ENCODE data around the gene SHOC1.
"Not testable (repeated sequence)": the region's sequence is repeated elsewhere in the genome, so short reads cannot be mapped to it uniquely, and the experiment has no call there.

The SHOC1 gene

DNA sequence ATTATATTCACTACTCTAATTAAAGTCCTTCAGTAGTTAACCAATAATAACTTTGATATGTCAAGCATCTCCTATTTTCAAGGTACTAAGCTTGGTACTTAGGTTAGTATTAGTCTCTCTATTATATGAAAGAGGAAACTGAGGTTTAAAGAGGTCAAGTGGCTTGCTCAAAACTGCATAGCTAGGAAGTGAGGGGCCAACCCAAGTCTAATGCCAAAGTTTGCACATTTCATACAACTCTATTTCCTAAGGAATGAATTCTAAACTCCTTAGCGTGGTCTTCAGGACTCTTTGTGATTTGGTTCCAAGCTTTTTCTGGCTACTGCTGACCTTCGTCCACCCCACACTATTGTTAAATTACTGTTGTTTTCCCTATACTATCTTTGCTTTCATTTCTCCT lies 9.9 kb upstream of the SHOC1 start:
- no peak for FAIRE-seq

DNA sequence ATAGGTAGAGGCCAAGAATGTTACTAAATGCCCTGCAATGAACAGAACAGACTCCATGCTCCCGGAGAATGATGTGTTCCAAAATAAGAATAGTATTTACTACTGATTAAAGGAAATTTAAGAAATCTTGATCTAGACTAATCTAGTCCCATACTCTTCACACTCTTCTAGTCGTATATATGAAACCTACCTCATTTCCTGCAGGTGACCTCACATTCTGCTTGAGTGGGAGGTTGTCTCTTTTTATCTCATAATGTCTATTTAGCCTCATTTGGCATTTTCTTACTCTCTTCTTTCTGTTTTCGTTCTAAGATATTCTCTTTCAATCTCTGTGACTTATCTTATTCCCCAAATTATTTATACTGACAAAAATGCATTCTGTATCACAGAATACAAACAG lies 9.2 kb upstream of the SHOC1 start:
- FAIRE-seq, result no peak

DNA sequence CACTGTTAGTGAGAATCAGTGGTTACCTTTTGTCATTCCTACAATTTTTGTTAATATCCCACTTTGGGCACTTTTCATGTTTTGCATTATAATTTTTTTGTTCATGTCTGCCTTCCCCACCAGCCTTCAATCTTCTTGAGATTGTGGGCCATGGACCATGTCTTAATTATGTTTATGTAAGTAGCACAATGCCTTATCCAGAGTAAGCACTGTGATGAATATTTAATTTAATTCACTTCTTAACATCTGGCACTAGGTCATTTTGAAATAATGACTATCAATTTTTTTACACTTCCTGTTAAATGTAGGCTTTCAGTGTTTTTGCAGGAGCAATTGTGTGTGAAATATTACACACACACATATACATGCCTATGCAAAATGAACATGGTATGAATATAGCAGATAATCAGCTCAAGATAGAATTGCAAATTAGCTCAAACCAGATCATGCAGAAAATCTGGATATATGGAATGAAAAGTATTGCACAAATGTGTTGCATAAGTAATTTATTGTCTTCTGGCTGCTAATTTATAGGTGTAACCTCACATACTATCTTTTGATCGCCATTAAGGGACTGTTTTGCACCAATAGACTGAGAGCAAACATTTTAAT lies 5.3 kb upstream of the SHOC1 start:
- FAIRE-seq, result no peak

DNA sequence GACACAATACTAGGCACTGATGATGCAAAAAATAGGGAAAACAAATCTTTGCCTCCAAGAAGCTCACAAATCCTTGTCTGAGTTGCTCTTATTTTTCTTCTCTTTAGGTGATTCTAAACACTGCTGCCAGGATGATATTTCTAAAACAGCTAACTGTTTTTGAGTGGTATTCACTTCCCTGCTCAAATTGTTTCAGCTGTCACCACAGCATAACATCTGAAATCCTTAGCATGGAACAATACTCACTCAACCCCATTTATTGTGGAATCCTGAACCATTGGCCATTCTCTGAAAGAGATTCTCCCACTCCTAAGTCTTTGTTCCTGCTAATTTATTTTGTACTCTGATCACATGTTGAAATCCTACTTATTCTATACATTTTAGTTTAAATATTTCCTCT lies 4.8 kb upstream of the SHOC1 start:
- FAIRE-seq, result no peak

DNA sequence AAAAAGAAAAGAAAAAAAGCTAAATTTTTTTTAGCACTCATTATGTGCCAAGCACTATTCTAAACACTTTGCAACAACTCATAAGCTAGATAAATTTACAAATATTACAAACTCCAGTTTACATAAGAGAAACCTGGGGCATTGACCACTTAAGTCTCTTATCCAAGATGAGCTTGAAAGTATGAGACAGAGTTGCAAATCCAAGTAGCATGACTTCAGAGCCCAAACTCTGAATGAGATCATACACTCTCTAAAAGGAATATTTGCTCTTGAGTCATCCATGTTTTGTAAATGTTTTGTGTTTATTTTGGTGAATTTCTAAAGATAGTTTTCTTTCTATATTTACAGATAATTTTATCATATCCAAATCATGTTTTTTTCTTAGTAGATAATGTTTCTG lies 4.0 kb upstream of the SHOC1 start:
- FAIRE-seq, result peak; percentile 62

DNA sequence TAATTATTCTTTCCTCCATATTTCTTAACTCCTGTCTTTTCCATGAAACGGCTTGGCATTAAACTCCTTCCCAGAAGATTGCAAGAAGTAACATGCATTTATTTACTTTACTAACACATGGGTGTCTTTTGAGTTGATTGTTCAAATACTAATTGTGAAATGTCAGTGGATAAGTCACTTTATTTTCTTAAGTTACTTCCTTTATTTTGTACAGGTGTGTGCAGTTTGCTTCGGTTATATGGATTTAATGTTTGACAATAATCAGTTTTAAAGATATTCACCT lies 761 bp upstream of the SHOC1 start:
- FAIRE-seq, result no peak

DNA sequence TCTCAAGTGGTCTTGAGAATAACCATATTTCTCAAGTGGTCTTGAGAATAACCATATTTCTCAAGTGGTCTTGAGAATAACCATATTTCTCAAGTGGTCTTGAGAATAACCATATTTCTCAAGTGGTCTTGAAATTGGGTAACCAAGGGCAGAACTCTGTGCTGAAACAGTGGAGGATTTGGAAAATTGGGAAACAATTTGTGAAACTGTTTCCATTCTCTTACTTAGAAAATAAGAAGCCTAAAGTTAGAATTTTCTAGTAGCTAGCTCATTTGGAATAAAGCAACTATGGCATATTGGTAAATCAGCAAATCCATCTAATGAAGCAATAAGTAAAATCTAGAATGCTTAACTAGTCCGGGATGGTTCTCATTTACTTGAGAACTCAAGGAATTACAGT lies 2.9 kb downstream of the SHOC1 start:
- not testable (repeated sequence) for FAIRE-seq

DNA sequence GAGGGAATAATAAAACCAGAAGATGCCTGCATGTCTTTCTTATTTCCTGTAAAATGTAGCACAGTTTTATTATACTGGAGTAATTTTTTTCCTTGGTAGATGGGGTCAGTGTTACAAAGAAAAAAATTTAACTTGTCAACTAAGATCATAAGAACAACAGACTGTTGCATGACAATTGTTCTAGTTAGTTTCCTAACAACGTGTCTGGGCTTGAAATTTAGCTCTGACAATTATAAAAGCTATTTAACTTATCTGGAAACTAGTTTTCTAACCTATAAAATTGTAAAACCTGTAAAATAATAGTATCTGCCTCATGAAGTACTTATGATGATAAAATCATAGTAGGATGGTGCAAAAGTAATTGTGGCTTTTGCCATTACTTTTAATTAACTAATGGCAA lies 4.9 kb downstream of the SHOC1 start:
- no peak for FAIRE-seq

DNA sequence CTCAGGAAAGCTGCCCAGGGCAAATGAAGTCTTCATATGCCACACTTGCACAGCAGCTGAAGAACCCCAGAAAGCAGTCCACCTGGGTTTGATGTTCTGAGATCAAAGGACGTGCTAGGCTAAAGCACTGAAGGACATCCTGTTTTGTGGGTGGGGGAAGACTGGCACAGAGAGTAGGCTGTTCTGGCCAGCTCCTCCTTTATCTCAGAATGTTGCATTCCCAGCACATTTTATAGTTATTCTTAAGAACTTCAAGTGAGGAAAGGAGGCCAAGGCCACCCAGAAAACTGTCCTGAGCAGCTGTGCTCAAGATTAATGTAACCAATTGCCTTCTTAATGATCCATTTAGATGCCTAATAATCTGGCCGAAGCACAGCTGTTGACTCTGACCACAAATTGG lies 10.9 kb downstream of the SHOC1 start:
- FAIRE-seq, result no peak

DNA sequence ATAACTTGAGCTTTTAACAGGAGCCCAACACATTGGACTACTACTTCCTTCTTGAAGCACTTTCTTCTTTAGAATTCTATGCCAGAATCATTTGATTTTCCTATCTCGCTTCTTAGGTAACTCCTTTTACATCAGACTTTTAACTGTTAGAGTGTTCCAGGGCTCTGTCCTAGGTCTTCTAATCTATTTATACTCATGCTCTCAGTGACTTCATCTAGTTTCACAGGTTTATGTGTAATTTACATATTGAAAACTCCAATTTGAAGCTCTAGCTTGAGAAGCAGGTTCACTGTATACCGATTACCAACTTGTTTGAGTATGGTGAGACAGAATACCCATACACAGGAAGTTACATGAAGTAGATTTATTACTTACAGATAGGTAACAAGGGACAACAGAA lies 11.3 kb downstream of the SHOC1 start:
- FAIRE-seq, result no peak

DNA sequence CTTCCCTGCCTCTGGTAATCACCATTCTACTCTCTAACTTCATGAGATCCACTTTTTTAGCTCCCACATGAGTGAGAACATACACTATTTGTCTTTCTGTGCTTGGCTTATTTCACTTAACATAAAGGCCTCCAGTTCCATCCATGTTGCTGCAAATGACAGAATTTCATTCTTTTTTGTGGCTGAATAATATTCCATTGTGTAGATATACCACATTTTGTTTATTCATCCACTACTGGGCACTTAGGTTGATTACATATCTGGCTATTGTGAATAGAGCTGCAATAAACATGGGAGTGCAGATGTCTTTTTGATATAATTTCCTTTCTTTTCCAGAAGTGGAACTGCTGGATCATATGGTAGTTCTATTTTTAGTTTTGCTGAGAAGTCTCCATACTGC lies 28.7 kb downstream of the SHOC1 start:
- FAIRE-seq, result no peak

DNA sequence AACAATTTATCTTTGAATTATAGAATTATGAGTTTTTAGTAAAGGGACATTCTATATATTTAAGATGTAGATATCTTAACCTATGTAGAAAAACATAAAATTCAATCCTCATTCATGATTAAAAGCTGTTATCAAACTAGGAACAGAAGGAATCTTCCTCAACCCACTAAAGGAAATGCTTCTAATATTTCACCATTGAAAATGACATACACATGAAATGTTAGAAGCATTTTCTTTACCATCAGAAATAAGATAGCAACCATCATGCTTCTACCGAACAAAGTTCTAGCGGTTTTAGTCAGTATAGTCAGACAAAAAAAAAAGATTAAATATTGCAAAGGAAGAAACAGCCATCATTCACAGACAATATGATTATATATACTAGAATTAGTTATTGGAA lies 32.2 kb downstream of the SHOC1 start:
- no peak for FAIRE-seq

DNA sequence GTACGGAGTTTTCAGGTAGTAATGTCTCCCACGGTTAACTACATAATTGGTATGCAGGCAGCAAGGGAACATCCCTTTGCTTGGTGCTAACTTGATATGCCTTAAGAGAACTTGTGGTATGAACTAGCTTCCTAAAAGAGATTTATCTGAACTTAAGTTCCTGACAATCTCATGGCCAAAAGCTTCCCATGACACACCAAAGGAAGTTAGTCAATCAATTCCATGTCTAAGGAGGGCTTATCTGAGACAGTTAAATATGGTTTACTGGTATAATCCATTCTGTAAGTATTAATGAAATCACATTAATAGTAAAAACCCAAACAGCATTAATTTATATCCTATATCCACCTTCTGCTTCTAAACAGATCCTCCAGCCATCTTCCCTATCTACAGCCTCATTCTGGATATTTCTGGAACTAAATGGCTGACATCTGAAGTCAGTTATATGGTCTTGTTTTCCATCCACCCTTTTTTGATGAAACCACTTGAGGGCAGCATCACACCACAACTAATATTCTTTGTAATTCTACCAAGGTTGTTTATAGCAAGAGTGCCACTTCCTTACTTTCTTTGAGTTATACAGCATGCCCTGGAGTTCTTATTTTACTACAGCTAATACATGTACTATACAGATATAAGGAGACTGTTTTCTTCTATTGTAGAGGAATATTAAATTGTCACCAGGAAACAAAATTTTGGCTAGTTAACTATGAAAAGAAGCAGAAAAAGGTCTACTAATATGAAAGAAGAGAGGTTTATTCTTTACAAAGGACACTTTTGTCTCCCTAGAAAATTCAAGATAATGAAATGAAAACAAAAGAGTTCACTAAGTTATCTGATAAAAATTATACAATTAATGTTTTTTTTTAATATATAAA lies 34.7 kb downstream of the SHOC1 start:
- peak; percentile 100 for FAIRE-seq

DNA sequence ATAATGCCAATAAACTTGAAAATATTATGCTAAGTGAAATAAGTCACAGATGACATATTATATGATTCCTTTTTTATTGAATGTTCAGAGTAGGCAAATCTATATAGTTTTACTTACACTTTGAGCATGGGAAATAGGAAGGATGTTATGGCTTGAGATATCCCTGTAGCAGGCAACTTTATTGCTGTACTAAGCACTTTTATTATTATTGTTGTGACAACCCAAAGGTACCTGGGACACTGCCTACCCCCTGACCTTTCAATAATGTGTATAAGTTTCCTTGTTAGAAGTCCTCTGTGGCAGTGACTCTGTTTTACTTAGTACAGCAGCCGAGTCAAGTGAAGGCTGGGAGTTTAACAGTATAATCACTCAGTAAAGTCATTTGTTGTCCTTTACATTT lies 39.9 kb downstream of the SHOC1 start:
- FAIRE-seq, result no peak

DNA sequence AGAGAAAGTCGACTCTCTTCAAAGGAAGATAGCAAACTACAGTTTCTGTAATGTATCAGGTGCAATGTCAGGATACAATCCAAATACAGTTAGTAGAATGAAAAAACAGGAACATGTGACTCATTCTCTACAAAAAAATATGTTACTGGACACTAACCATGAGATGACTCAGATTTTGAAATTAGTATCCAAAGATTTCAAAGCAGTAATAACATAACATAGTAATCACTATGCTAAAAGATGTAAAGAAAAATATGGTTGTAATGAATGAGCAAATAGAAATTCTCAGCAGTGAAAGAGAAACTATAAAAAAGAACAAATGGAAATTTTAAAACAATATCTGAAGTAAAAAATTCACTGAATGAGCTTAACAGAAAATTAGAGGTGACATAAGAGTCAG lies 42.3 kb downstream of the SHOC1 start:
- no peak for FAIRE-seq

Data from islet of Langerhans (tissue), 1 donor.